ENCODE results near the gene XDH.

GRCh38 chr2:31341351-31341750, 73.2 kb downstream of the XDH start:
- TF ChIP-seq CTCF (IDR thresholded peaks at IDR 0.05) (no peak), POLR2A (IDR thresholded peaks at IDR 0.05) (no peak)
